AG08396 (cell line): ENCODE measurements around the gene MRGPRF.
"Not testable (repeated sequence)": the region's sequence is repeated elsewhere in the genome, so short reads cannot be mapped to it uniquely, and the experiment has no call there.

Source experiments
- DNase-seq: peaks from one replicate; pipeline ENCODE4 v3.0.0; 2012; ENCODE audit warnings: low spot score, mixed read lengths

The MRGPRF gene

GRCh38 chr11:69002570-69003231, 10.3 kb downstream of the MRGPRF start:
- DNase-seq = no peak

DNA sequence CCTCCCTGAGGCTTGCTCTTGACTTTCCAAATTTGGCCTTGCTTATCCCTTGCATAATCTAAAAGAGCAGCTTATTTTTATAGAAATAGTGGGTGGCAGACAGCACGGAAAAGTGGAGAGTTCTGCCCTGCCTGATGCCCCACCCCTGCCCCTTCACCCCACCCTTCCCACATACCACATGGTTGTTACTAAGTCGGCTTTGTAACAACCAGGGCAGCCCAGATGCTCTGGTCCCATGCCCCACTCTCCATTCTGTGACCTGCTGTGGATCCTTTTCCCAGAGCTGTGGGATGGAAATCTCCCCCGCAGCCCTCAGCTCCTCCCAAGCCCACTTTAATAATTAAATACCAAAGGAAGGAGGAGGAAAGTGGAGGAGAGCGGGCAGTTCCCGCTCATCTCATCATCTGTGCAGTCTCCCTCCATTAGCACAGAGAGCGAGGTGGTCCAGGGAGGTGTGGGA, 10.9 kb downstream of the MRGPRF start:
- no peak for DNase-seq

- DNase-seq = no peak
These were observed 11.6 kb downstream of the MRGPRF start for GRCh38 chr11:69001243-69002081.

- peak; percentile 89 for DNase-seq
These were observed 12.2 kb downstream of the MRGPRF start for GRCh38 chr11:69000831-69001242.

- no peak for DNase-seq
These were observed 12.7 kb downstream of the MRGPRF start for GRCh38 chr11:69000391-69000790.

DNA sequence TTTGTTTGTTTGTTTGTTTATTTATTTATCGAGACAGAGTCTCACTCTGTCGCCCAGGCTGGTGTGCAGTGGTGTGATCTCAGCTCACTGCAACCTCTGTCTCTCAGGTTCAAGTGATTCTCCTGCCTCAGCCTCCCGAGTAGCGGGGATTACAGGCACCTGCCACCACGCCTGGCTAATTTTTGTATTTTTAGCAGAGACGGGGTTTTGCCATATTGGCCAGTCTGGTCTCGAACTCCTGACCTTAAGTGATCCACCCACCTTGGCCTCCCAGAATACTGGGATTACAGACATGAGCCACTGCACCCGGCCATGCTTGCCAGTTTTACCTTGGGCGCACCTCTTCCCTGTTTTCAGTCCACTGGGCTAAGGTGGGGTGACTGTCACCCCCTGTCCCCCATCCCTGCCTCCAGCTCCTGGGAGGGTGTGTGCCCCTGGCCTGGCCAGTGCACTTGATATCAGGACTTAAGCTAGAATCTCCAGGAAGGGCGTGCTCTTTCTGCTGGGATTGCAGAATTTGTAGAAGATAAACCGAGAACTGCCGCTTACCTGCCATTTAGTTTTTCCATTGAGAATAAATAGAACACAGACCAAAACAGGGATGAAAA, 13.2 kb downstream of the MRGPRF start:
- DNase-seq = not testable (repeated sequence)

DNA sequence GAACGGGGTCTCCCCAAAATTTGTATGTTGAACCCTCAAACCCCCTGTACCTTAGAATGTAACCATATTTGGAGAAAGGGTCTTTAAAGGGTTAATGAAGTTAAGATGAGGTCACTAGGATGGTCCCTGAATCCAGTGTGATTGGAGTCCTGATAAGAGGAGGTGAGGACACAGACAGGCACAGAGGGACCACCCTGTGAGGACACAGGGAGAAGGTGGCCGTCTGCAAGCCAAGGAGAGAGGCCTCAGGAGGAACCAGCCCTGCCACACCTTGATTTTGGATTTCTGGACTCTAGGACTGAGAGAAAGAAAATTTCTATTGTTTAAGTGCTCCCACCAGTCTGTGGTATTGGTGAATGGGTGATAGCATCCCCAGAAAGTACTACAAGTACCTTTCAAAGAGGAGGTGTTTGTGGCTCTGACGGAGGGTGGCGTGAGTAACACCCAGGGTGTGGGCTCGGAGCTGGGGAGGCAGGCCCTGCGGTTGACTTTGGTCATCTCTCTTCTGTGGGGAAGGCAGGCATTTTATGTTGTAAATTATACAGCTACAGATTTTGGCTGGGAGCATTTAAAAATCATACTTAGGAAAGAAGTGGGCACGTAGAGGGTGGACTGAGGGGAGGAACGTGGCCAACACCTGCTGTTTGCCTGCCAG, 13.8 kb downstream of the MRGPRF start:
- no peak for DNase-seq

DNA sequence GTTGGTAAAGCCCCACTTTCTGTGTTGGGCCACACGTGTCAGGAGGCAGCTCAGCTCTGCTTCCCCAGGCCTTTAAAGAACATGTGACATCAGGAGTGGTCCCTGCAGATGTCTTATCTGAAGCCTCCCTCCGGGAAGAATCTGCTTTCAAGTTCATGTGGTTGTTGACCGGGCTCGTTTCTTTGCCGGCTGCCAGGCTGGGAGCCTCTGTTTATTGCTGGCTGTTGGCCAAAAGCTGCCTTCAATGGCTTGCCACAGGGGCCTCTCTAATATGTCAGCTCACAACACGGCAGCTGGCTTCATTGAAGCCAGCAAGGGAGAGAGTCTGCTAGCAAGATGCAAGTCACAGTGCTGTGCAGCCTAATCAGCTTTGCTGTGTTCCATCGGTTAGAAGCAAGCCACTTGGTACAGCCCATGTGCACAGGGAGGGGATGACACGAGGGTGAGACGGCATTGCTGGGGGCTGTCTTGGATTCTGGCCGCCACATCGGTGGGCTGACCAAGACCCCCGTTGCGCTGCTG, 14.6 kb downstream of the MRGPRF start:
- DNase-seq = no peak

DNA sequence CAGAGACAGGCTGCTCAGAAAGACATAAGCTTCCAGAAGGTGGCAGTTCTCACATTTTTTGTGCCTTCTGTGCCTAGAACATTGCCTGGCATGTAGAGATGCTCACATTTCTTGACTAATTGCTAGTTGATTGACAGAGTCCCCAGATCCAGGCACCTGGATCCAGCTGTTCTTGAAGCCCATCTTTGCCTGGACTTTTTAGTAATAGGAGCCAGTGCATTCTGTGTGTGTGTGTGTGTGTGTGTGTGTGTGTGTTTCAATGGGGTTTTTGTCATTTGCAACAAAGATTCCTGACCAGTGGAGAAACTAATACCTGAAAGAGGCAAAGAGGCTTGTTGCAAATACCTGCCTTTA, 15.1 kb downstream of the MRGPRF start:
- DNase-seq = no peak

DNA sequence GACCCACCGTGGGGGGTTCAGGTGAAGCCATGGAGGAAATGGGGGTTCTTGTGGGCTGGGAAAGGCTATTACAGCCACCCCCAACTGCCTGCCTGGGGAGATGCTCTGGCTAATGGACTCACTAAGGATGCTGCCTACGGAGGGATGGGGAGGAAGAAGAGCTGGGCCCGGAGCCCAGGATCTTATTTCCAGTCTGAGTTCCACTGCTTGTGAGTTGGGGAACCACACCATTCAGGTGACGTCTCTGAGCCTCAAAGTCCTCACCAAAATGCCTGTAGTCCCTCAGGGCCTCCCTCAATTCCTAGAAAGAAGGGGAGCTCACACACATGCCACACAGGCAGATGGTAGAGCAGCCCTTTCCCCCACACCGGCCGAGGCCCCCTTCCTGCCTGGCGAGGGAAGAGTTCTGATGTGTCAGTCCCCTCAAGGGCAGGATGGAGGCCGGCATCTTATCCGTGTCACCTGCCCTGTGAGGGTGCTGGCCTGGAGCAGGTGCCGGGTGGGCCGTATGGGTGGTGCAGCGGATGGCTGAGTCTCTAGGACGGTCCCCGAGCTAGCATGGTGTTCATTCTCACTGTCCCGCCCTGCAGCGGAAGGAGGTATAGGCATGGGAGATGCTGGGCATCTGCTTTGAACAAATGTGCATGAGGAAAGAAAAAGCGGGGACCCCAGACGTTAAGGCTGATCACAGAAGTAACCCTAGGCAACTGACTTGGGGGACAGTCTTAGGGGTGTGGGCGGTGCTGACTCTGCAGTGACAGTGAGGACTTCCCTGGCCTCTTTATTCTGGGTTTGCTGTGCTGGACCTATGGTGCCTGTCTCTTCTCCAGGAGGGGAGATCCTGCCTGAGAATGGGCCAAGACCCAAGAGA, 15.7 kb downstream of the MRGPRF start:
- DNase-seq = no peak

DNA sequence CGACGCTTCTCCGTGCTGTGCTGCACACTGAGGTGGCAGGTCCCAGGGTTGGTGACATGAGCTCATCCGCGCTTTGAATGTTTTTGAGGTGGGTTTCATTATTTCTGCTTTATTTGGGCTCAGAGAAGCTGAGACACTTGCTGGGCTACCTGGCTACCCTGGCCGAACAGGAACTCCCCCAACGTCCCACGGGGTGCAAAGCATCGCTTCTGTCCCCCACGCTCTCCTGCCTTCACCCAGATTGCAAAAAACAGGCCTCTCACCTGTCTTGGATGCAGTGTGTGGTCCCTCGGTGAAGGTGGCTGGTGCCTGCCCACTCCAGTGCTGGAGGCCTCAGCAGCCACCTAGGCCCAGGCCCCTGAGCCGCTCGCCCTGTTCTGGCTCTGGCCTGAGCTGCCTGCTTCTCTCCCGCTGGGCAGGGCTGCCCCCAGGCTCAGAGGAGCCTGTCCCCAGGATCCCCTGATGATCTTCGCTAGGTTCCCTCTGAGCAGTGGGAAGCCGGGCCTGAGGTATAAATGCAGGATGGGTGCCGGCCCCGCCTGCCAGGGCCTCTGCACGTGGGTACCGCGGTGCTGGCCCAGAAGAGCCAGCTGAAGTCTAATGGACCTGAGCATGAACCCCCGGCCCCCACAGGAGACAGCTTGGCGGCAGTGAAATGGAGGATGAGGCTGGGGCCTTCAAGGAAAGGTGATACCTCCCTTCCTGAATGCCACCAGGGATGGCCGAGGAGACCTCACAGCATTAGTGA, 16.5 kb downstream of the MRGPRF start:
- no peak for DNase-seq

DNA sequence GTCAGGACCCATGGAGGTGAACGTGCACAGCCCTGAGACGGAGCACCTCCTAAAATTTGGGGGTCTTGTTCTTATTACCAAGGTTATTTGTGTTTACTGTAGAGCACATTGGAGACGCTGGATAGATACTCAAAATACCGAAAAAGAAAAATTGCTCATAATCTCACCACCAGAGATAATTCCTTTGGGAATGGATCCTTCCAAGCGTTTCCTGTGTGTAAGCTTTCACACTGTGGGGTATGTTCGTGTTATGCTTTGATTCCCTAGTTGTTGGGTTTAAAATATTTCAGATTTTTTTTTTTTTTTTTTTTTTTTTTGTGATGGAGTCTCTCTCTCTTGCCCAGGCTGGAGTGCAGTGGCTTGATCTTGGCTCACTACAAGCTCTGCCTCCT, 18.2 kb downstream of the MRGPRF start:
- no peak for DNase-seq

- DNase-seq = no peak
These were observed 18.7 kb downstream of the MRGPRF start for GRCh38 chr11:68994161-68994893.

DNA sequence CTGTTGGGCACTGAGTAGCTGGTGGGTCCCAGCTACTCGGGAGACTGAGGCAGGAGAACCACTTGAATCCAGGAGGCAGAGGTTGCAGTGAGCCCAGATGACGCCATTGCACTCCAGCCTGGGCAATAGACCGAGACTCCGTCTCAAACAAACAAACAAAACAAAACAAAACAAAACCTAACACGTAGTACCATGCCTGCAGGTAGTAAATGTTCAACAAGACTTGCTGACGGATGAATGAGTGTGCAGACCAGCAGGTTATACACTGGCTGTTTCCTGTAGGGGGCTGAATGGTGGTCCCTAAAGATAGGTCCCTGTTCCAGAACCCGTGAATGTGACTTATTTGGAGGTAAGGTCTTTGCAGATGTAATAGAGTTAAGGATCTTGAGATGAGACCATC, 19.5 kb downstream of the MRGPRF start:
- DNase-seq = no peak

DNA sequence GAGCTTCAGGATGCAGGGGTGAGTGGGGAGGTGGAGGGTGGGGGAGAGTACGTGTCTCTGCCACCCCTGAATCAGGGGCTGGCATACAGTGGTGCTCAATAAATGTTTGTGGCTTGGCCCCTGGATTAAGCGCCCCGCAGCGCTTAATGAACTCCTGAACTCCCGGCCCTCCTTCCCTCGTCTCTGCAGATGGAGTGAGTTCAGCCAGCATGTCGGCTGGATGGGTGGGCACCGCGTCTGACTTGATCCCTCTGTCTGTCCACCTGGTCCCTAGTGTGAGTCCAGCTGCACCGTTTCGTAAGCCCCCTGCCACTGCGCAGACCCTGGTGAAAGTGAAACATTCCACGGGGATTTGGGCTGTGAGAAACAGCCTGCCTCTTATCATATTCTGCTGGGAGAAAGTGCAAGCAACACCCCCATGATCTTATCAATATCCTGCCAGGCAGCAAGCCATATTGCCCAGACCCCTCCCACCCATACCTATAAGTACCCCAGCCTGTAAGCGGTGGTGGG, 20.2 kb downstream of the MRGPRF start:
- DNase-seq = no peak

DNA sequence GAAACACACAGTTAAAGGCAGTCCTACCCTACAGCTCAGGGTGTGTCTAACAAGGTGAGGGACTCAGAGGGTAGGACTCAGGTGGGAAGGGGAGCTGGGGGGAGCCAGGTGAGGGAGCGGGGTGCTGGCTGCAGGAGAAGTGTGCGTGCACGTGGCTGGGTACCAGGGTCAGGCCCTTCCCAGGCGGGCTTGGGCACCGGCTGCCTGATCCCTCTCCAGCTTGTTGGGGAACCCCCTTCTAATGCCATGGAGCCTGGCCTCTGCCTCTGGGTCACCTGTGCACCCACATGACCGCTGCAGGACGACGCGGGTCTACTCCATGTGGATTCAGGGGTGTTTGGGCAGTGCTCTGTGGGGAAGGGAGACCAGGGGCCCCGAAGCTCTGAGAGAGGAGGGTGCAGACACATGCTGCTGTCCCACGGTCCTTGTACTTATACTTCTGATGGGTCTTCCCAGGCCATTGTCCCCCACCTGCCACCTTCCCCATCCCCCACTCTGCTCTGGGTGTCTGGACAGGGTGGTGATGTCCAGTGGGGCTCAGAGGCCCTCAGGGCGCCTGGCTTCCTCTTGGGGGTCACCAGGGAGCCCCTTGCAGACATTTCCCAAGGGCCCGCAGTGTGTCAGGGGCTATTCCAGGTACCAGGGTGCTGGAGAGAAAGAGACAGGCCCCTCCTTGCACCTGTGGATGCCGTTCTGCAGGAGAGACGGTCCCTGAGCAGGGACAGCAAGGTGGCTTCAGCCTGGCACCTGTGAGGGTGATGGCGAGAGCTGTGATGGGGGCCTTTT, 21.9 kb downstream of the MRGPRF start:
- DNase-seq = no peak

DNA sequence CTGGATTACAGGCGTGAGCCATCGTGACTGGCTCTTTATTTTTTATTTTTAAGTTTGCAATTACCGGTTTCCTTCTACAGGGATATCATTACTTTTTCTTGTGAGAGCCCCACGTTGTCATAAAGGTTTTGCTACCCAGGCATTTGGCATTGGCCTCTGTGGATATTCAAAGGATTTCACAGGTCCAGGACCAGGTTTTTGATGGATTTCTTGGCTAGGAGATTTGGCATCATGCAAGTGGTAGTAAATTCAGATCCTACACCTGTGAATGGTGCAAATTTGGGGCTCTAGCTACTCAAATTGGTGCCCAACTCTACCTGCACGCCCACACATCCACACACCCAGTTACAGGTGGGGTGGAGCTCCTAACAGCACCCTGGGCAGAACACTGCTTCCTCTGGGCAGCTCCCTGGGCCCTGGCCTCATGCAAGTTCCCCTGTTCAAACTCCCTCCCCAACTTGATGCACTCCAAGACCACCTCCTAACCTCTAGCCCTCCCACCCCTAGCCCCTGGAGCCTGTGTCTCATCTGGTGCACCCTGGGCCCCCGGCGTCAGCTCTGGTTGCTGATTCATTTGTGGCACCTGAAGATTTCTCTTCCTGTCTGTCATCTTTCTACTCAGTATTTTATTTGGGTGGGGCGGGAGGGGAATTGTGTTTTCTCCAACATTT, 23.0 kb downstream of the MRGPRF start:
- no peak for DNase-seq

DNA sequence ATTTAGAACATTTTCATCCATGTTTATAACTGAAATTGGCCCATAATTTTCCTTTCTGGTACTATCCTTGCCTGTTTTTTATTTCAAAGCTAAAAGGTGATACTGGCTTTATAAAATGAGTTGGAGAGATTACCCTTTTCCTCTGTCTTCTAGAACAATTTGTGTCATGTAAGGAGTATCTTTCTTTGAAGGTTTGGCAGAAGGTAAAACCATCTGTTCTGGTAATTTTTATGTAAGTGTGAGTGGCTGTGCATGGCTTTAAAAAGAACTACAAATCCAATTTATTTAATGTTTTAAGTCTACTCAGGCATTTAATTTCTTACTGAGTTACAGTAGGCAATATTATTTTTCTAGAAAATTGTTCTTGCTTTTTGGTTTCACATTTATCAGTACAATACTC, 24.6 kb downstream of the MRGPRF start:
- no peak for DNase-seq
